ENCODE results near the gene PSORS1C2. TPM values are rescaled to one million over a fixed set of nuclear protein-coding genes. Genes with fewer than 3 reads are reported as not detected.

Gene PSORS1C2
- total RNA-seq, 1 experiment from 2014 or later: not detected

DNA sequence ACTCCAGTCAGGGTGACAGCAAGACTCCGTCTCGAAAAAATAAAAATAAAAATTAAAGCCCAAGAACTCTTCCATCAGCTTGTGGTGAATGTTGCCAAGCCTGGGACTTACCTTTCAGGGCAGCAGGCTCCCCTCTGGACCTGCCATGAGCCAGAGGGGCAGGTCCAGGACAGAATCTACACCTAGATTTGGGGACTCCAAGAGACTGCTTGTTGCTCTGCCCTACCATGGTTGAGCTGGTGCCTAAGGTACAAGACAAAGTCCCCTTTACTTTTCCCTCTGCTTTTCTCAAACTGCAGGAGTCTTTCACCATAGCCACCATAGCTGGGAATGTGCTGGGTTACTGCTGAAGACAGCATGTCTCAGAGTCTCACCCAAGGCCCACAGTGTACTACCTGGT lies 35.7 kb downstream of the PSORS1C2 start:
- CTCF ChIA-PET: no interaction called here
- POLR2A ChIA-PET (ENCODE audit: low non-redundant PET): no interaction called here
- no TSS peak for BruUV-seq (replicated peaks)
- Histone ChIP-seq H3K36me3 (ENCODE audit: insufficient read depth, low read length, poor library complexity, severe bottlenecking) (no peaks in the 10 kb centered on the region), H3K9me3 (ENCODE audit: low read depth, low read length, poor library complexity, severe bottlenecking) (no peaks in the 10 kb centered on the region), H3K4me1 (ENCODE audit: insufficient read depth, low read length, poor library complexity, severe bottlenecking) (no peaks in the 10 kb centered on the region), H3K27me3 (replicated peaks; ENCODE audit: insufficient read depth, low read depth, low read length, poor library complexity) (no peaks in the 10 kb centered on the region), H3K4me3 (ENCODE audit: low read depth, low read length, poor library complexity, severe bottlenecking) (no peak overlapping the region), H3K27ac (ENCODE audit: low read depth, low read length, poor library complexity, severe bottlenecking) (no peak overlapping the region)
- intact Hi-C loops (cut with micrococcal nuclease; ENCODE audit: unreplicated experiment): no loop called here
- no peak for DNase-seq (ENCODE audit: low spot score)
- no peak for TF ChIP-seq EZH2 (IDR thresholded peaks at IDR 0.05; ENCODE audit: borderline replicate concordance, low read depth, low read length, poor library complexity, severe bottlenecking)
- no peak for TF ChIP-seq CTCF (conservative IDR thresholded peaks at IDR 0.05; ENCODE audit: low read depth, low read length)

DNA sequence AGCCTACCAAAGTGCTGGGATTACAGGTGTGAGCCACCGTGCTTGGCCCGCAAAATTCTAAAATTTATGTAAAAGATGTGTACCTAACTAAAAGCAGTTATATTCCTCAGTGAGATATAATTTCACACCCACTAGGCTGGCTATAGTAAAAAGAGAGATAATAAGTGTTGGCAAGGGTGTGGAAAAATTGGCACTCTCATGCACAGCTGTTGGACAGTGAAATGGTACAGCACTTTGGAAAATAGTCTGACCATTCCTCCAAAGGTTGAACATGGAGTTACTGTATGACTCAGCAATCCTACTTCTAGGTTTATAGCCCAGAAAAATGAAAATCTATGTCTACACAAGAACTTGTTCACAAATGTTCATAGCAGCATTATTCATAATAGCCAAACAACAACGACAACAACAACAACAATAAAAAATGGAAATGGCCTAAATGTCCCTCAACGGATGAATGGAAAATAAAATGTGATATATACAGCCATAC lies 40.4 kb downstream of the PSORS1C2 start:
- ChIA-PET CTCF (no interaction called here), POLR2A (ENCODE audit: low non-redundant PET) (no interaction called here)
- H3K36me3 ChIP-seq (ENCODE audit: insufficient read depth, low read length, poor library complexity, severe bottlenecking): no peaks in the 10 kb centered on the region
- H3K4me3 ChIP-seq (ENCODE audit: low read depth, low read length, poor library complexity, severe bottlenecking): no peak overlapping the region
- TF ChIP-seq EZH2 (IDR thresholded peaks at IDR 0.05; ENCODE audit: borderline replicate concordance, low read depth, low read length, poor library complexity, severe bottlenecking): no peak
- TF ChIP-seq CTCF (conservative IDR thresholded peaks at IDR 0.05; ENCODE audit: low read depth, low read length): no peak
- no peak overlapping the region for H3K27ac ChIP-seq (ENCODE audit: low read depth, low read length, poor library complexity, severe bottlenecking)
- no TSS peak for BruUV-seq (replicated peaks)
- intact Hi-C loops (cut with micrococcal nuclease; ENCODE audit: unreplicated experiment): no loop called here
- no peak for DNase-seq (ENCODE audit: low spot score)
- H3K9me3 ChIP-seq (ENCODE audit: low read depth, low read length, poor library complexity, severe bottlenecking): no peaks in the 10 kb centered on the region
- no peaks in the 10 kb centered on the region for H3K27me3 ChIP-seq (replicated peaks; ENCODE audit: insufficient read depth, low read depth, low read length, poor library complexity)
- peaks cover 10% of the 10 kb centered on the region for H3K4me1 ChIP-seq (ENCODE audit: insufficient read depth, low read length, poor library complexity, severe bottlenecking)

DNA sequence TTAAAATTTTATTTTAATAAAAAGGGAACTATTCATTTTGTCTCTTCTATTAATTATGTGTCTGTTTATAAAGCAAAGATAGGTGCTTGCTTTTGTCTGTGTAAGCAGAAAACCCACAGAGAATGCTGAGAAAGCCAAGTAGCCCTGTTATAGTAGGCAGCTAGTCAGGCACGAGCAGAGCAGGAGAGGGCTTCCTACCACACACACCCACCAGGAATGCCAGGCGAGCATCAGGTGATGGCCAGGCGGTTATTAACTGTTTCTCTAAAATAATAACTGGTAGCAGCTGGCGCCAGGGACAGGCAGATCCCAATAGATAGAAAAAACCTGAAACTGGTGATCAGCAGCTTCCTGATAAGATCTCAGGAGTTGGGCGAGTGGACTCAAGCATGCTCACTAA lies 42.2 kb downstream of the PSORS1C2 start:
- ChIA-PET CTCF (no interaction called here), POLR2A (ENCODE audit: low non-redundant PET) (no interaction called here)
- H3K4me1 ChIP-seq (ENCODE audit: insufficient read depth, low read length, poor library complexity, severe bottlenecking): peaks cover 10% of the 10 kb centered on the region
- TF ChIP-seq CTCF (conservative IDR thresholded peaks at IDR 0.05; ENCODE audit: low read depth, low read length) (no peak), EZH2 (IDR thresholded peaks at IDR 0.05; ENCODE audit: borderline replicate concordance, low read depth, low read length, poor library complexity, severe bottlenecking) (no peak)
- BruUV-seq (replicated peaks): no TSS peak
- H3K27me3 ChIP-seq (replicated peaks; ENCODE audit: insufficient read depth, low read depth, low read length, poor library complexity): no peaks in the 10 kb centered on the region
- H3K9me3 ChIP-seq (ENCODE audit: low read depth, low read length, poor library complexity, severe bottlenecking): no peaks in the 10 kb centered on the region
- intact Hi-C loops (cut with micrococcal nuclease; ENCODE audit: unreplicated experiment): no loop called here
- DNase-seq (ENCODE audit: low spot score): no peak
- H3K4me3 ChIP-seq (ENCODE audit: low read depth, low read length, poor library complexity, severe bottlenecking): no peak overlapping the region
- H3K36me3 ChIP-seq (ENCODE audit: insufficient read depth, low read length, poor library complexity, severe bottlenecking): no peaks in the 10 kb centered on the region
- no peak overlapping the region for H3K27ac ChIP-seq (ENCODE audit: low read depth, low read length, poor library complexity, severe bottlenecking)
